GM12878 (cell line): Measurements from ENCODE around the gene CHSY3.

Experiments used
- BHLHE40 ChIP-seq, 2 experiments: fragments of 450-650 bp in 1 of 2; IDR thresholded peaks; 2 replicates each; pipeline ENCODE4 v1.6.1; 2011 to 2017; ENCODE audit warnings: low read depth in 2 of 2, borderline replicate concordance in 1 of 2, improper control_type of control experiment in 1 of 2, low read length in 1 of 2, mild to moderate bottlenecking in 1 of 2
- CEBPB ChIP-seq, 2 experiments: fragments of 150-350 bp in 1 of 2; IDR thresholded peaks; 2 replicates each; pipeline ENCODE4 v1.6.1; 2012 to 2014; ENCODE audit warnings: low read depth in 2 of 2, low read length in 2 of 2, borderline replicate concordance in 1 of 2, inconsistent platforms in 1 of 2
- CHD1 ChIP-seq: IDR thresholded peaks from 2 replicates; pipeline ENCODE4 v1.6.1; 2012; ENCODE audit warnings: low read depth, low read length, improper control_type of control experiment
- EZH2 ChIP-seq: IDR thresholded peaks from 2 replicates; pipeline ENCODE4 v1.6.1; 2012; ENCODE audit warnings: low read depth, mild to moderate bottlenecking, control low read depth, inconsistent platforms, low read length, borderline replicate concordance; ENCODE audit not compliant: control insufficient read depth
- FOXM1 ChIP-seq: IDR thresholded peaks from 2 replicates; pipeline ENCODE4 v1.6.1; 2012; ENCODE audit warnings: low read depth, mild to moderate bottlenecking, inconsistent platforms, low read length, moderate library complexity
- MYC ChIP-seq: IDR thresholded peaks from 2 replicates; pipeline ENCODE4 v1.6.1; 2011; ENCODE audit warnings: mild to moderate bottlenecking, low read length, moderate library complexity, inconsistent platforms; ENCODE audit not compliant: insufficient read depth, insufficient replicate concordance, insufficient read length, severe bottlenecking
- POLR2A ChIP-seq: IDR thresholded peaks from 2 replicates; pipeline ENCODE4 v1.6.1; 2011; ENCODE audit warnings: low read depth, mild to moderate bottlenecking, low read length
- POLR2AphosphoS5 ChIP-seq: IDR thresholded peaks from 2 replicates; pipeline ENCODE4 v1.6.1; 2011; ENCODE audit warnings: mild to moderate bottlenecking, low read length, inconsistent platforms
- TF ChIP-seq, protein P1 (sequence below), 3 experiments: IDR thresholded peaks in 2 of 3; conservative IDR thresholded peaks in 1 of 3; 2 replicates each; pipeline ENCODE4 v1.5.1; 2011; ENCODE audit warnings: low read depth in 3 of 3, low read length in 3 of 3, mild to moderate bottlenecking in 3 of 3, control low read depth in 2 of 3, moderate library complexity in 2 of 3, inconsistent platforms in 1 of 3, mixed read lengths in 1 of 3; ENCODE audit not compliant: control insufficient read depth in 2 of 3, insufficient read depth in 1 of 3; ENCODE audit errors: extremely low read depth in 1 of 3
- TF ChIP-seq, protein P2 (sequence below): IDR thresholded peaks from 2 replicates; pipeline ENCODE4 v1.6.1; 2012; ENCODE audit warnings: low read depth, low read length, improper control_type of control experiment
- TF ChIP-seq, protein P3 (sequence below): fragments of 450-650 bp; IDR thresholded peaks from 2 replicates; pipeline ENCODE4 v1.6.1; 2017; ENCODE audit warnings: borderline replicate concordance

DNA sequence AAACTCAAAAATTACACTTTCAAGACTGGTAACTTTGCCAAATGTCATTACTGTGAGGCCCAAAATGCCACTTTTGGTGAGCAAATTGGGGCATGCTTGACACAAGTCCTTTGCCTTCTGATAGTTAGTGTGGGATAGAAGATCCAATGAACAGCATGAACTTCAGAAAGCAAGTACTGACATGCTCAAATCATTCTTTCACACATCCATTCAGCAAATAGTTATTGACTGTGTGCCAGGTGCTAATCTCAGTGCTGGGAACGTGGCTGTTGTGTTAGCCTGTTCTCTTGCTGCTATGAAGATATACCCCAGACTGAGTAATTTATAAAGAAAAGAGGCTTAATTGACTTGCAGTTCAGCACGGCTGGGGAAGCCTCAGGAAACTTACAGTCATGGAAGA, 247.0 kb downstream of the CHSY3 start:
- no peak for TF ChIP-seq POLR2AphosphoS5
- TF ChIP-seq EZH2: no peak
- TF ChIP-seq POLR2A: no peak
- no peak for TF ChIP-seq MYC
- TF ChIP-seq, protein P1, sequence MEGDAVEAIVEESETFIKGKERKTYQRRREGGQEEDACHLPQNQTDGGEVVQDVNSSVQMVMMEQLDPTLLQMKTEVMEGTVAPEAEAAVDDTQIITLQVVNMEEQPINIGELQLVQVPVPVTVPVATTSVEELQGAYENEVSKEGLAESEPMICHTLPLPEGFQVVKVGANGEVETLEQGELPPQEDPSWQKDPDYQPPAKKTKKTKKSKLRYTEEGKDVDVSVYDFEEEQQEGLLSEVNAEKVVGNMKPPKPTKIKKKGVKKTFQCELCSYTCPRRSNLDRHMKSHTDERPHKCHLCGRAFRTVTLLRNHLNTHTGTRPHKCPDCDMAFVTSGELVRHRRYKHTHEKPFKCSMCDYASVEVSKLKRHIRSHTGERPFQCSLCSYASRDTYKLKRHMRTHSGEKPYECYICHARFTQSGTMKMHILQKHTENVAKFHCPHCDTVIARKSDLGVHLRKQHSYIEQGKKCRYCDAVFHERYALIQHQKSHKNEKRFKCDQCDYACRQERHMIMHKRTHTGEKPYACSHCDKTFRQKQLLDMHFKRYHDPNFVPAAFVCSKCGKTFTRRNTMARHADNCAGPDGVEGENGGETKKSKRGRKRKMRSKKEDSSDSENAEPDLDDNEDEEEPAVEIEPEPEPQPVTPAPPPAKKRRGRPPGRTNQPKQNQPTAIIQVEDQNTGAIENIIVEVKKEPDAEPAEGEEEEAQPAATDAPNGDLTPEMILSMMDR (IDR thresholded peaks at IDR 0.05 in 2 of 3, conservative IDR thresholded peaks at IDR 0.05 in 1 of 3; ENCODE audit: control insufficient read depth in 2 of 3, extremely low read depth in 1 of 3, insufficient read depth in 1 of 3, low read depth in 3 of 3, low read length in 3 of 3): no peak
- TF ChIP-seq, protein P2, sequence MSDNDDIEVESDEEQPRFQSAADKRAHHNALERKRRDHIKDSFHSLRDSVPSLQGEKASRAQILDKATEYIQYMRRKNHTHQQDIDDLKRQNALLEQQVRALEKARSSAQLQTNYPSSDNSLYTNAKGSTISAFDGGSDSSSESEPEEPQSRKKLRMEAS: no peak
- TF ChIP-seq, protein P3, sequence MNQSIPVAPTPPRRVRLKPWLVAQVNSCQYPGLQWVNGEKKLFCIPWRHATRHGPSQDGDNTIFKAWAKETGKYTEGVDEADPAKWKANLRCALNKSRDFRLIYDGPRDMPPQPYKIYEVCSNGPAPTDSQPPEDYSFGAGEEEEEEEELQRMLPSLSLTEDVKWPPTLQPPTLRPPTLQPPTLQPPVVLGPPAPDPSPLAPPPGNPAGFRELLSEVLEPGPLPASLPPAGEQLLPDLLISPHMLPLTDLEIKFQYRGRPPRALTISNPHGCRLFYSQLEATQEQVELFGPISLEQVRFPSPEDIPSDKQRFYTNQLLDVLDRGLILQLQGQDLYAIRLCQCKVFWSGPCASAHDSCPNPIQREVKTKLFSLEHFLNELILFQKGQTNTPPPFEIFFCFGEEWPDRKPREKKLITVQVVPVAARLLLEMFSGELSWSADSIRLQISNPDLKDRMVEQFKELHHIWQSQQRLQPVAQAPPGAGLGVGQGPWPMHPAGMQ: no peak
- no peak for TF ChIP-seq BHLHE40 (IDR thresholded peaks at IDR 0.05; ENCODE audit: borderline replicate concordance in 1 of 2, low read depth in 2 of 2, low read length in 1 of 2)
- TF ChIP-seq CHD1: no peak
- TF ChIP-seq FOXM1: no peak
- TF ChIP-seq CEBPB (IDR thresholded peaks at IDR 0.05; ENCODE audit: borderline replicate concordance in 1 of 2, low read depth in 2 of 2, low read length in 2 of 2): no peak
